GM21786 (cell line): ENCODE measurements around the gene C5orf24.
A peak's percentile ranks its signal among the peaks of the same experiment; 100 is the strongest.
"Not testable (repeated sequence)": the region's sequence is repeated elsewhere in the genome, so short reads cannot be mapped to it uniquely, and the experiment has no call there.

ENCODE experiments used
- ATAC-seq: cut with Tn5 transposase; IDR thresholded peaks from one replicate; pipeline ENCODE4 v1.9.1; 2021; ENCODE audit not compliant: unreplicated experiment

Gene C5orf24

DNA sequence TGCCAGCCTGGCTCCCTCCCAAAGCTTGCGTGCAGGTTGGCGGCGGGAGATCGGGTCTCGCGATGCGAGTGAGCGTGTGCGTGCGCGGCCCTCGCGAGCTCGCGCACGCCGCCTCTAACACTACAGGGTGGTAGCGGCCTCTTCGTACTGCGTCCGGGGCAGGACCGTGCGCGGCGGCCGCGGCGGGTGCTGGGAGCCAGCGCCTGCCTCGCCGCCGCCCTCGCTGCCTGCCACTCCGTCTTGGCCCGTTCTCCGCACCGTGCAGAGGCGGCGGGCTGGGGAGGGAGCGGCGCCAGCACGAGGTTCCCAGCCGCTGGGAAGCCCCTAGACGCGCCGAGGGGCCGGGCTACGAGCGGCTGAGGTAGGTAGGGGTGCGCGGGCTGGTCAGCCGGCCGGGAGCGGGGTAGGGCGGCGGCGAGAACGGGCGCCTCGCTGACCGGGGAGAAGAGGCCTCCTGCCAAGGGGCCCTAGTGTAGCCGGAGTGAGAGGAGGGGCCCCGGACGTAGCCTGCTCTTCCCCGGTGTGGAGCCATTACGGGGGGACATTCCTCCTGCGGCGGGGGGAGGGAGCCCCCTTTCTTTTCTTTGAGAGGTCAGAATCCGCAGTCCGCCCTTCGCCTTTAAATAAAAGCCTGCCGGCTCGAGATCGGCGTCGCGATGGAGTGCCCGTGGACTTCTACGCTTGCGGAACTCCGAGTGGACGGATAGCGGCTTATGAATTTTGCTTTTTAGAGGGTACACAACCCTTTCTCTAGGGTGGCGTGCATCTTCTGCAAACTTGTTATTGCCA, at the start of gene C5orf24:
Gene C5orf24, plus strand, starts transcription at position 117 of the 789 bp plus-strand sequence. CDS start 8,933 bp downstream, outside the sequence.
- ATAC-seq = peak; percentile 92

DNA sequence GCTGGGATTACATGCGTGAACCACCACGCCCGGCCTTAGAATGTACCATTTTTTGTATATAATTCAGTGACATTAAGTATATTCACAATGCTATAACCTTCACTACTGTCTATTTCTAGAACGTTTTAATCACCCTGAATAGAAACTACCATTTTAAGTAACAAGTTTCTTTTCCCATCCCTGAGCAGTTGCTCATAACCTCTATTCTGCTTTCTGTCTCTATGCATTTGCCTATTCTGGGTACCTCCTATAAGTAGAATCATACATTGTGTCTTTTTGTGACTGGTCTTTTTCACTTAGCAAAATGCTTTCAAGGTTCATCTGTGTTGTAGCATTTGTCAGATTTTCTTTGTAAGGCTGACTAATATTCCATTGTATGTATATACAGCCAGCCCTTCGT, 47.3 kb upstream of the C5orf24 start:
- no peak for ATAC-seq

GRCh38 chr5:134803821-134804220, 41.9 kb upstream of the C5orf24 start:
- no peak for ATAC-seq

DNA sequence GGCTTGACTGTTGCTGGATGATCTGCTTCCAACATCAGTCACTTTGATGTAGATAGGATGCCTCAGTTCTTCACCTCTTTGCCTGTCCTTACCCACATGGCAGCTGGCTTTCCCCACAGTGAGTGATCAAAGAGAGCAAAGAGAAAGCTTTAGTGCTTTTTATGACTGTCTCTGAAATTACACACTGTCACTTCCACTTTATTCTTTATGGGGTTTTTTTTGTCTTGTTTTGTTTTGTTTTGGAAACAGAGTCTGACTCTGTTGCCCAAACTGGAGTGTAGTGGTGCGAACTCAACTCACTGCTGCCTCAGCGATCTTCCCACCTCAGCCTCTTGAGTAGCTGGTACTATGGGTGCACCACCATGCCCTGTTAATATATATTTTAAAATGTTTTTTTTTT, 32.4 kb upstream of the C5orf24 start:
- ATAC-seq = no peak

- ATAC-seq = no peak
Observed at GRCh38 chr5:134813827-134814226, 31.9 kb upstream of the C5orf24 start.

DNA sequence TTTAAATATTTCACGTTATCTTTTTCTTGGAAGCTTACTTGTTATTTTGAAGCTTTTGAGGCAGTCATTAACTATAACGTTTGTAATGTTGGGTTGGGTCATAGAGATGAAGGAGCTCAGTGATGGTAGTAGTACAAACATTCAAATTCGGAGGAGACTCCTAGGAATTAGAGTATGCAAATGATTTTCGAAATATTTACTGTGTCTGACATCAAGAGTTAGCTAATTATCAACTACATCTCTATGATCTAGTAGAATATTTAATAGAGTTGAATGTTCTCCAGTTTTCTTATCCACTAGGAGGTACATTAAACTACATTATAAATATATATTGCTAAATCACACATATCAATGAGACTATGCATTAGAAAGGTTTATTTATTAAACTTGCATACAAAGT, 28.8 kb upstream of the C5orf24 start:
- ATAC-seq = no peak

DNA sequence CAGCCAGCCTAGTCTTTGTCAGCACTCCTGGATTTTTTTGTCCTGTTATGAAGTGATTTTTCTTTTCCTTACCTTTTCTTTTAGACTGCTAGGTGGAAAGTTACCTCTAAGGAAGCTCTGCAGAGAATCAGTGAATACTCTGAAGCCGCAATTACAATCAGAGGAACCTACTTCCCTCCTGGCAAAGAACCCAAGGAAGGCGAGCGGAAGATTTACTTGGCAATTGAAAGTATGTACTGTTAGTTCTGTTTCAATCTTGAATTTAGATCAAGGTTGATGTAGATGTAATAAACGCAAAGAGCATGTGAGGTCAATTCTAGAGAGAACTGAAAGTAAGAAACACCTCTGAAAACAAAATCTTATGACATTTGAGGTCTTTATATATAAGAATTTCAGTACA, 27.0 kb upstream of the C5orf24 start:
- ATAC-seq = no peak

- ATAC-seq = no peak
Observed at GRCh38 chr5:134819407-134819963, 26.3 kb upstream of the C5orf24 start.

DNA sequence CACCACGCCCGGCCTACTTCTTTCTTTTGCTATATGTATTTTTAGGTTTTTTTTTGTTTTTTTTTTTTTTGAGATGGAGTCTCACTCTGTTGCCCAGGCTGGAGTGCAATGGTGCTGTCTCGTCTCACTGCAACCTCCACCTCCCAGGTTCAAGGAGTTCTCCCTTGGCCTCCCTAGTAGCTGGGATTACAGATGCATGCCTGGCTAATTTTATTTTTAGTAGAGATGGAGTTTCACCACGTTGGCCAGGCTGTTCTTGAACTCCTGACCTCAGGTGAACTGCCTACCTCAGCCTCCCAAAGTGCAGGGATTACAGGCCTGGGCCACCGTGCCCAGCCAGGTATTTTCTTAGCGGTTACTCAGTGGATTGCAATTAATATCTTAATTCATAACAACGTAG, 23.9 kb upstream of the C5orf24 start:
- ATAC-seq = no peak

- ATAC-seq = no peak
Observed at GRCh38 chr5:134824681-134825080, 21.1 kb upstream of the C5orf24 start.

GRCh38 chr5:134825212-134825611, 20.6 kb upstream of the C5orf24 start:
- ATAC-seq = no peak

GRCh38 chr5:134833340-134834032, 12.3 kb upstream of the C5orf24 start:
- ATAC-seq = no peak

GRCh38 chr5:134835623-134836022, 10.1 kb upstream of the C5orf24 start:
- no peak for ATAC-seq

- ATAC-seq = no peak
Observed at GRCh38 chr5:134837530-134838181, 8.1 kb upstream of the C5orf24 start.

GRCh38 chr5:134838361-134838760, 7.4 kb upstream of the C5orf24 start:
- ATAC-seq = not testable (repeated sequence)

DNA sequence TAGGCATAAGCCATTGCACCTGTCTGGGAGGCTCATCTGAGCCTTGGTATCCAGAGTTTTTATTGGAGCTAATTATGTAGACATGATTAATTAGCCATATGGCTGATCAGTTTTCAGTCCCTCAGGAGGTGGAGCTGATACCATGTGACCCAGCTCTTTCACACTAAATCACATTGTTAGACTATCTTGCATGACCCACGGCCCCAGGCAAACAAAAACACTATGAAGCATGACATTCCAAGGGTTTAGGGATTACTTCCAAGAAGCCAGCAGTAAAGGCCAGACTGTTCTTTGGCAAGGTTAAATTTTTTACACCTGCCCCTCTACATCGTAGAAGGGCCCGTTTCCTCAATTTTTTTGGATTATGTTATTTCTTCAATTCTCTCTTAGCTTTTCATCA, 5.0 kb upstream of the C5orf24 start:
- ATAC-seq = no peak

GRCh38 chr5:134844252-134844651, 1.5 kb upstream of the C5orf24 start:
- no peak for ATAC-seq

DNA sequence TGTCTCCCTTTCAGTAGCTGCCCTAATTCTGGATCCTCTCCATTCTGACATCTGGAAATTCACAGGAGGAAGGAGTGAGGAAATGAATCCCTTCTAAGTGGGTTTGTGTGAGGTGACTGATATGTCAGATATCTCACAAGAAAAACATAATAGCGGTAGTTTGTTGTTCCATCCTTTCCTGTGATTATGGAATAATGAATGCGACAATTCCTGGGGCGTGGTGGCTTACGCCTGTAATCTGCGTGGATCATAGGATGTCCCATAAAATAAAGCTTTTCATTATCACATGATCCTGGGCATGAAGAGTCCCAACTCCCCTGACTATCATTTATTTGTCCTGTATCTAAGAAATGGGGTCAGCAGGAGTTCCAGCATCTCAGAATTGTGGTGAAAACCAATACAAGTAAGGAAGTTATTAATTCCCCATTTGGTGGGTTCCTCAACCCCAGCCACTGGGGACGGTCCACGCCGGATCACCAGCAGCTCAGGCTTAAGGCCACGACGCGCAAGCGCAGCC, 375 bp upstream of the C5orf24 start:
- no peak for ATAC-seq

DNA sequence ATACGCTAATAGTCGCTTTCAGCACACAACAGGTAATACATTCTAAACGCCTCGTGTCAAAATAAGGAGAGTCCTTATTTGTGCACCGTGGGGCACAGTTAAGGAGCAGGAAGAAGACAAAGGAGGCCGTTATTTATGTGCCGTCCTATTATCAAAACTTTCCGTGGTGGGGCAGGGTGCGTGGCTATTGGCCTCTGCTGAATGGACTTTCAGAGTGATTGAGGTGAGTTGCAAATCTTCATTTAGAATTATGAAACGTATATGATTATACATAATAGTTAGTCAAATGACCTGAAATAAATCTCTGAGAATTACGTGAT, 833 bp downstream of the C5orf24 start:
- ATAC-seq = peak; percentile 10

DNA sequence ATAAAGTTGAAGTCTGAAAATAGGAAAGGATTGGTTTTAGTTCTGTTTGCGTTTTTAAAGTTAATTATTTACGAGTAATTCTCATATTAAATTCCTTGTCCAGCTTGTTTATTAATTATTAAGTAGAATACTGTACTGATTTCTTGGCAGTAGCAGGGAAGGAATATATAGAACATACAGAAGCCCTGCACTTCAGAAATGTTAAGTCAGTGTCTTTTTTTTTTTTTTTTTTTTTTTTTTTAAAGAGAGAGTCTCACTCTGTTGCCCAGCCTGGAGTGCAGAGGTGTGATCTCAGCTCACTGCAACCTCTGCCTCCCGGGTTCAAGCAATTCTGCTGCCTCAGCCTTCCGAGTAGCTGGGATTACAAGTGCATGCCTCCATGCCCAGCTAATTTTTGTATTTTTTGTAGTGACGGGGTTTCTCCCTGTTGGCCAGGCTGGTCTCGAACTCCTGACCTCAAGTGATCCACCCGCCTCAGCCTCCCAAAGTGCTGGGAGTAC, 3.7 kb downstream of the C5orf24 start:
- ATAC-seq = not testable (repeated sequence)

DNA sequence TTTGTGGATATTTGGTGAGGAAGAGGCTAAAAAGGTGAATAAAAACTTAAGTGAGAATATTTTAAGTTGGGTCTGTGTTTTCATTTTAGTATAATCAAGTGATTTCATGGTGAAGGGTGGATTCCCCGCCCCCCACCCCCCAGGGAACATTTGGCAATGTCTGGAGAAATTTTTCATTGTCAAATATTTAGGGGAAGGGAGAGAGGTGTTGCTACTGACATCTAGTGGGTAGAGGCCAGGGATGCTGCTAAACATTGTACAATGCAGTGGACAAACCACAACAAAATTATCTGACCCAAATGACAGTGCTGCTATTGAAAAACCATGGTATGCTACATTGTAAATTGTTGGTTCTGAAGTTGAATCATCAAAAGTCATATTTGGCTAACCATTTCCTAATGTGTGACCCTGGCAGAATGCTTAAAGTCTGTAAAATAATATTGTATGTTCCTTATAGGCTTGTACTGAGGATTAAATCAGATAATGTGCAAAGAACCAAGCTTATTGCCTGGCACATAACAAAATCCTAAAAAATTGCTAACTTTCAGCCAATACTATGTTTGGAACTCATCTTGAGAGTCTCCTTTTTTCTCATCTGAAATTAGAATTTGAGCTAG, 5.6 kb downstream of the C5orf24 start:
- no peak for ATAC-seq
